IMR-90 (cell line): Measurements from ENCODE around the gene NUAK1.

Experiments
- CTCF ChIP-seq: conservative IDR thresholded peaks from 2 replicates; pipeline ENCODE4 v1.5.1; 2012; ENCODE audit warnings: mild to moderate bottlenecking, low read depth, low read length, improper control_type of control experiment
- ELK1 ChIP-seq: fragments of 150-350 bp; IDR thresholded peaks from 2 replicates; pipeline ENCODE4 v1.6.1; 2016; ENCODE audit warnings: low read depth, mild to moderate bottlenecking, low read length, moderate library complexity, borderline replicate concordance
- RCOR1 ChIP-seq: IDR thresholded peaks from 2 replicates; pipeline ENCODE4 v1.6.1; 2012; ENCODE audit warnings: mild to moderate bottlenecking, low read length, improper control_type of control experiment; ENCODE audit not compliant: insufficient replicate concordance

GRCh38 chr12:106183735-106184134 is 45.0 kb upstream of the NUAK1 start:
- no peak for TF ChIP-seq ELK1
- no peak for TF ChIP-seq CTCF
- no peak for TF ChIP-seq RCOR1
